Prostate gland (tissue), 2 donors: ENCODE data around the gene SCFD2. TPM values are rescaled to one million over a fixed set of nuclear protein-coding genes. Genes with fewer than 3 reads are reported as not detected.

Experiments used
- DNase-seq: peaks from one replicate; pipeline ENCODE4 v3.0.0-alpha.2; 2019; ENCODE audit warnings: low spot score
- H3K27ac ChIP-seq, 2 donors: fragments of 200-600 bp; sonication (generic); 2 replicates each; pipeline ENCODE4 v1.5.1; 2017 to 2019
- H3K27me3 ChIP-seq: fragments of 200-600 bp; sonication (generic); replicated peaks from 2 replicates; pipeline ENCODE4 v1.5.1; 2019; ENCODE audit not compliant: insufficient read depth
- H3K36me3 ChIP-seq, 2 donors: fragments of 200-600 bp; sonication (generic); 1 replicate in 1 of 2; 2 replicates in 1 of 2; pipeline versions ENCODE4 v1.5.1 to v1.8.1; 2017 to 2019
- H3K4me1 ChIP-seq: fragments of 200-600 bp; sonication (generic); replicated peaks from 2 replicates; pipeline ENCODE4 v1.5.1; 2019
- H3K4me3 ChIP-seq, 2 donors: fragments of 200-600 bp; sonication (generic); 2 replicates each; pipeline ENCODE4 v1.5.1; 2017 to 2019
- H3K9me3 ChIP-seq: fragments of 200-600 bp; sonication (generic); 2 replicates; pipeline ENCODE4 v1.5.1; 2017
- POLR2A ChIP-seq: fragments of 450-650 bp; IDR thresholded peaks from one replicate; pipeline ENCODE4 v1.6.1; 2016; ENCODE audit warnings: antibody characterized with exemption, mild to moderate bottlenecking
- POLR2AphosphoS5 ChIP-seq: sonication (generic); formaldehyde crosslinking; IDR thresholded peaks from one replicate; pipeline ENCODE4 v1.6.1; 2017; ENCODE audit warnings: antibody characterized with exemption
- WGBS: methylation state at CpG from one replicate; pipeline ENCODE4 v1.1.5; 2018; 5-methylcytosine and 5-hydroxymethylcytosine counted together
- intact Hi-C: fragments of 100-400 bp; cut with DNase I; formaldehyde crosslinking; loops from one replicate; pipeline ENCODE4 v1.14.2; 2022
- total RNA-seq, 2 donors: library from RNA; depleted of rRNA; stranded (reverse); fragments of >200 nt; gene quantifications; one replicate each; pipeline ENCODE4 v1.1.0, GENCODE V29; 2016
- TF ChIP-seq, protein P1 (sequence below), 4 experiments: fragments of 200-600 bp in 2 of 4; fragments of 450-650 bp in 2 of 4; sonication (generic) in 2 of 4; IDR thresholded peaks; 1 replicate in 3 of 4; 2 replicates in 1 of 4; pipeline ENCODE4 v1.5.1; 2016 to 2019; ENCODE audit warnings: antibody characterized with exemption in 4 of 4, mild to moderate bottlenecking in 2 of 4, moderate library complexity in 2 of 4

Gene SCFD2
- total RNA-seq, 2 donors from 2014 or later: 10.7 to 21.1 TPM

GRCh38 chr4:52894443-52894842, 471.4 kb downstream of the SCFD2 start:
- H3K36me3 ChIP-seq: no peaks in the 10 kb centered on the region
- no peaks in the 10 kb centered on the region for H3K9me3 ChIP-seq
- DNase-seq: no peak
- H3K4me3 ChIP-seq: no peak overlapping the region
- TF ChIP-seq POLR2AphosphoS5 (no peak), POLR2A (no peak)
- TF ChIP-seq, protein P1, sequence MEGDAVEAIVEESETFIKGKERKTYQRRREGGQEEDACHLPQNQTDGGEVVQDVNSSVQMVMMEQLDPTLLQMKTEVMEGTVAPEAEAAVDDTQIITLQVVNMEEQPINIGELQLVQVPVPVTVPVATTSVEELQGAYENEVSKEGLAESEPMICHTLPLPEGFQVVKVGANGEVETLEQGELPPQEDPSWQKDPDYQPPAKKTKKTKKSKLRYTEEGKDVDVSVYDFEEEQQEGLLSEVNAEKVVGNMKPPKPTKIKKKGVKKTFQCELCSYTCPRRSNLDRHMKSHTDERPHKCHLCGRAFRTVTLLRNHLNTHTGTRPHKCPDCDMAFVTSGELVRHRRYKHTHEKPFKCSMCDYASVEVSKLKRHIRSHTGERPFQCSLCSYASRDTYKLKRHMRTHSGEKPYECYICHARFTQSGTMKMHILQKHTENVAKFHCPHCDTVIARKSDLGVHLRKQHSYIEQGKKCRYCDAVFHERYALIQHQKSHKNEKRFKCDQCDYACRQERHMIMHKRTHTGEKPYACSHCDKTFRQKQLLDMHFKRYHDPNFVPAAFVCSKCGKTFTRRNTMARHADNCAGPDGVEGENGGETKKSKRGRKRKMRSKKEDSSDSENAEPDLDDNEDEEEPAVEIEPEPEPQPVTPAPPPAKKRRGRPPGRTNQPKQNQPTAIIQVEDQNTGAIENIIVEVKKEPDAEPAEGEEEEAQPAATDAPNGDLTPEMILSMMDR (IDR thresholded peaks at IDR 0.05): no peak
- WGBS: 41% methylated on average over 1 of the region's 1 CpG
- H3K27ac ChIP-seq: no peak overlapping the region
- H3K27me3 ChIP-seq: no peaks in the 10 kb centered on the region
- intact Hi-C loops: no loop called here
- H3K4me1 ChIP-seq: no peaks in the 10 kb centered on the region

GRCh38 chr4:52892880-52893279, 473.0 kb downstream of the SCFD2 start:
- intact Hi-C loops: no loop called here
- DNase-seq: no peak
- no peaks in the 10 kb centered on the region for H3K27me3 ChIP-seq
- no peaks in the 10 kb centered on the region for H3K36me3 ChIP-seq
- TF ChIP-seq POLR2A (no peak), POLR2AphosphoS5 (no peak)
- TF ChIP-seq, protein P1 (IDR thresholded peaks at IDR 0.05): no peak
- no peak overlapping the region for H3K4me3 ChIP-seq
- no peaks in the 10 kb centered on the region for H3K9me3 ChIP-seq
- no peaks in the 10 kb centered on the region for H3K4me1 ChIP-seq
- H3K27ac ChIP-seq: no peak overlapping the region
- 69% methylated on average over 3 of the region's 3 CpGs for WGBS

- H3K4me3 ChIP-seq: no peak overlapping the region
- intact Hi-C loops: no loop called here
- no peaks in the 10 kb centered on the region for H3K36me3 ChIP-seq
- H3K9me3 ChIP-seq: no peaks in the 10 kb centered on the region
- no peaks in the 10 kb centered on the region for H3K27me3 ChIP-seq
- no peak overlapping the region for H3K27ac ChIP-seq
- 90% methylated on average over 1 of the region's 1 CpG for WGBS
- TF ChIP-seq POLR2A: no peak
- TF ChIP-seq, protein P1 (IDR thresholded peaks at IDR 0.05): no peak
- TF ChIP-seq POLR2AphosphoS5: no peak
- H3K4me1 ChIP-seq: no peaks in the 10 kb centered on the region
- no peak for DNase-seq
Measured at GRCh38 chr4:52891743-52892142, 474.1 kb downstream of the SCFD2 start.

DNA sequence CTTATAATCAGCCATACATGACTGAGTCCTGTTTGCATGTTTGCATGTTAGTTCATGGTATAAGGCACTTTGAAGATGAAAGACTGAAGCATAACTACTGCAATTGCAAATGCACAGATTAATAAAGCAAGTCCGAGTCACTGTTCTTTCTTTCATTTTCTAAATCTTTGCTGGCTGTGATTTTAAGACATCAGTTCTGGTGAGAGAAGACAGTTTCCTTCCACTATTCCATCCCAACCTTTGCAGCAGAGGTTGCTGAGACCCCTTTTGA, 475.4 kb downstream of the SCFD2 start:
- TF ChIP-seq, protein P1 (IDR thresholded peaks at IDR 0.05): no peak
- TF ChIP-seq POLR2A (no peak), POLR2AphosphoS5 (no peak)
- DNase-seq: no peak
- Histone ChIP-seq H3K27ac (no peak overlapping the region), H3K36me3 (no peaks in the 10 kb centered on the region), H3K27me3 (no peaks in the 10 kb centered on the region), H3K4me3 (no peak overlapping the region), H3K4me1 (no peaks in the 10 kb centered on the region), H3K9me3 (no peaks in the 10 kb centered on the region)
- 82% methylated on average over 1 of the region's 1 CpG for WGBS
- intact Hi-C loops: no loop called here

- Histone ChIP-seq H3K27ac (no peak overlapping the region), H3K36me3 (no peaks in the 10 kb centered on the region), H3K9me3 (no peaks in the 10 kb centered on the region), H3K4me3 (no peak overlapping the region), H3K4me1 (no peaks in the 10 kb centered on the region), H3K27me3 (no peaks in the 10 kb centered on the region)
- WGBS: 57% methylated on average over 2 of the region's 2 CpGs
- intact Hi-C loops: no loop called here
- DNase-seq: no peak
- TF ChIP-seq, protein P1 (IDR thresholded peaks at IDR 0.05): no peak
- no peak for TF ChIP-seq POLR2AphosphoS5
- TF ChIP-seq POLR2A: no peak
Measured at GRCh38 chr4:52889778-52890520, 475.9 kb downstream of the SCFD2 start.
